ENCODE measurements around the gene AGBL1. TPM values are rescaled to one million over a fixed set of nuclear protein-coding genes. Genes with fewer than 3 reads are reported as not detected.
A peak's percentile ranks its signal among the peaks of the same experiment; 100 is the strongest.
"Not testable (repeated sequence)": the region's sequence is repeated elsewhere in the genome, so short reads cannot be mapped to it uniquely, and the experiment has no call there.

The AGBL1 gene
- total RNA-seq, 1 donor from 2014 or later: 0.47 TPM

GRCh38 chr15:86878844-86879243 is 799.2 kb downstream of the AGBL1 start:
- DNase-seq: not testable (repeated sequence)

GRCh38 chr15:86879250-86880229 is 799.9 kb downstream of the AGBL1 start:
- peak; percentile 63 for DNase-seq

GRCh38 chr15:86885616-86886015 is 805.9 kb downstream of the AGBL1 start:
- no peak for DNase-seq

GRCh38 chr15:86892774-86893449 is 813.2 kb downstream of the AGBL1 start:
- DNase-seq: no peak

GRCh38 chr15:86894269-86894668 is 814.6 kb downstream of the AGBL1 start:
- DNase-seq: no peak

GRCh38 chr15:86903642-86904421 is 824.2 kb downstream of the AGBL1 start:
- no peak for DNase-seq

- no peak for DNase-seq
Measured at GRCh38 chr15:86905625-86906256, 826.1 kb downstream of the AGBL1 start.

GRCh38 chr15:86906376-86906775 is 826.7 kb downstream of the AGBL1 start:
- DNase-seq: no peak

GRCh38 chr15:86911022-86911421 is 831.4 kb downstream of the AGBL1 start:
- no peak for DNase-seq

GRCh38 chr15:86912661-86913060 is 833.0 kb downstream of the AGBL1 start:
- DNase-seq: no peak

GRCh38 chr15:86915811-86916331 is 836.2 kb downstream of the AGBL1 start:
- no peak for DNase-seq

- peak; percentile 81 for DNase-seq
Measured at GRCh38 chr15:86916671-86917360, 837.1 kb downstream of the AGBL1 start.

GRCh38 chr15:86917361-86917671 is 837.6 kb downstream of the AGBL1 start:
- no peak for DNase-seq

GRCh38 chr15:86919581-86919980 is 839.9 kb downstream of the AGBL1 start:
- DNase-seq: no peak

- DNase-seq: no peak
Measured at GRCh38 chr15:86929461-86929860, 849.8 kb downstream of the AGBL1 start.

- no peak for DNase-seq
Measured at GRCh38 chr15:86932456-86932855, 852.8 kb downstream of the AGBL1 start.

- no peak for DNase-seq
Measured at GRCh38 chr15:86935841-86936240, 856.2 kb downstream of the AGBL1 start.

- DNase-seq: no peak
Measured at GRCh38 chr15:86942285-86942684, 862.6 kb downstream of the AGBL1 start.

- no peak for DNase-seq
Measured at GRCh38 chr15:86948719-86949118, 869.0 kb downstream of the AGBL1 start.

GRCh38 chr15:86959254-86959653 is 879.6 kb downstream of the AGBL1 start:
- DNase-seq: no peak

- DNase-seq: no peak
Measured at GRCh38 chr15:86961669-86962068, 882.0 kb downstream of the AGBL1 start.

Data from occipital lobe (tissue), 2 donors.